Measurements from ENCODE around the gene LMNTD2. TPM values are rescaled to one million over a fixed set of nuclear protein-coding genes. Genes with fewer than 3 reads are reported as not detected.

The LMNTD2 gene
- total and polyA plus RNA-seq, 2 of the 13 experiments (the other 11 are each of a cell fraction or from before 2014, with no cell fraction given) = 1.1 to 3.1 TPM

GRCh38 chr11:536841-537621 lies 23.5 kb downstream of the LMNTD2 start, which contains the start of gene LRRC56 (continued):
- TF ChIP-seq PAXIP1 (CRISPR knock-in tag; conservative IDR thresholded peaks at IDR 0.05) (0 out of 2 replicates have a peak, but pooled peaks have one; percentile 32), ZSCAN21 (CRISPR knock-in tag; IDR thresholded peaks at IDR 0.05; ENCODE audit: borderline replicate concordance) (0 out of 2 replicates have a peak, but pooled peaks have one; percentile 53), KLF16 (CRISPR knock-in tag; IDR thresholded peaks at IDR 0.05) (peak in 1 of 2 experiments; percentile 56; a peak in 1 of 4 replicates), ZNF792 (CRISPR knock-in tag; IDR thresholded peaks at IDR 0.05) (no peak), GPN1 (CRISPR knock-in tag; IDR thresholded peaks at IDR 0.05; ENCODE audit: borderline replicate concordance) (0 out of 2 replicates have a peak, but pooled peaks have one; percentile 16), ZNF589 (CRISPR knock-in tag; conservative IDR thresholded peaks at IDR 0.05) (peak; percentile 71; the same call in 1 of the 2 replicates), E2F5 (CRISPR knock-in tag; conservative IDR thresholded peaks at IDR 0.05) (0 out of 2 replicates have a peak, but pooled peaks have one; percentile 41), ZNF781 (CRISPR knock-in tag; IDR thresholded peaks at IDR 0.05; ENCODE audit: borderline replicate concordance, not compliant biosample characterization) (no peak), PHF21A (CRISPR knock-in tag; IDR thresholded peaks at IDR 0.05) (0 out of 2 replicates have a peak, but pooled peaks have one; percentile 19), ZBTB33 (CRISPR knock-in tag; IDR thresholded peaks at IDR 0.05) (peak; percentile 93), SIX4 (CRISPR knock-in tag; IDR thresholded peaks at IDR 0.05) (0 out of 2 replicates have a peak, but pooled peaks have one; percentile 30), BHLHE40 (IDR thresholded peaks at IDR 0.05; ENCODE audit: low read length) (peak; percentile 96), ZBTB4 (CRISPR knock-in tag; IDR thresholded peaks at IDR 0.05; ENCODE audit: borderline replicate concordance) (0 out of 2 replicates have a peak, but pooled peaks have one; percentile 28), SUZ12 (IDR thresholded peaks at IDR 0.05; ENCODE audit: low read depth, low read length) (no peak), SP4 (CRISPR knock-in tag; IDR thresholded peaks at IDR 0.05) (no peak), ZNF143 (CRISPR knock-in tag; IDR thresholded peaks at IDR 0.05) (no peak), FIP1L1 (IDR thresholded peaks at IDR 0.05; ENCODE audit: borderline replicate concordance, insufficient read depth, low read depth, low read length) (no peak), FOXK2 (IDR thresholded peaks at IDR 0.05) (no peak), GATAD2A (CRISPR knock-in tag; IDR thresholded peaks at IDR 0.05) (peak; percentile 56), ZNF556 (CRISPR knock-in tag; IDR thresholded peaks at IDR 0.05; ENCODE audit: borderline replicate concordance) (no peak)

All from HepG2 (cell line).